Choroid plexus epithelial cell (primary cell): ENCODE results near the gene PITPNM2.

Experiments
- DNase-seq: peaks from one replicate; pipeline ENCODE4 v3.0.0-alpha.2; 2010; ENCODE audit warnings: low read depth
- H3K4me3 ChIP-seq: 2 replicates; pipeline ENCODE4 v1.5.1; 2011; ENCODE audit warnings: low read depth, mild to moderate bottlenecking, control low read depth, low read length, moderate library complexity
- CTCF ChIP-seq: conservative IDR thresholded peaks from 2 replicates; pipeline ENCODE4 v1.5.1; 2011; ENCODE audit warnings: low read depth, mild to moderate bottlenecking, control low read depth, inconsistent platforms, low read length, moderate library complexity

Gene PITPNM2

GRCh38 chr12:123165537-123165936, 14.6 kb upstream of the PITPNM2 start:
- H3K4me3 ChIP-seq = no peak overlapping the region
- no peak for TF ChIP-seq CTCF
- no peak for DNase-seq

- no peak for DNase-seq
- H3K4me3 ChIP-seq = no peak overlapping the region
These were observed 13.9 kb upstream of the PITPNM2 start for GRCh38 chr12:123164710-123165261.

GRCh38 chr12:123164222-123164621, 13.3 kb upstream of the PITPNM2 start:
- no peak for TF ChIP-seq CTCF
- DNase-seq = no peak

More at GRCh38 chr12:123164710-123165261, 13.9 kb upstream of the PITPNM2 start:
- no peak for TF ChIP-seq CTCF

GRCh38 chr12:123163227-123163626, 12.3 kb upstream of the PITPNM2 start:
- no peak for TF ChIP-seq CTCF
- H3K4me3 ChIP-seq = no peak overlapping the region
- DNase-seq = no peak

More at GRCh38 chr12:123164222-123164621, 13.3 kb upstream of the PITPNM2 start:
- H3K4me3 ChIP-seq = no peak overlapping the region

DNA sequence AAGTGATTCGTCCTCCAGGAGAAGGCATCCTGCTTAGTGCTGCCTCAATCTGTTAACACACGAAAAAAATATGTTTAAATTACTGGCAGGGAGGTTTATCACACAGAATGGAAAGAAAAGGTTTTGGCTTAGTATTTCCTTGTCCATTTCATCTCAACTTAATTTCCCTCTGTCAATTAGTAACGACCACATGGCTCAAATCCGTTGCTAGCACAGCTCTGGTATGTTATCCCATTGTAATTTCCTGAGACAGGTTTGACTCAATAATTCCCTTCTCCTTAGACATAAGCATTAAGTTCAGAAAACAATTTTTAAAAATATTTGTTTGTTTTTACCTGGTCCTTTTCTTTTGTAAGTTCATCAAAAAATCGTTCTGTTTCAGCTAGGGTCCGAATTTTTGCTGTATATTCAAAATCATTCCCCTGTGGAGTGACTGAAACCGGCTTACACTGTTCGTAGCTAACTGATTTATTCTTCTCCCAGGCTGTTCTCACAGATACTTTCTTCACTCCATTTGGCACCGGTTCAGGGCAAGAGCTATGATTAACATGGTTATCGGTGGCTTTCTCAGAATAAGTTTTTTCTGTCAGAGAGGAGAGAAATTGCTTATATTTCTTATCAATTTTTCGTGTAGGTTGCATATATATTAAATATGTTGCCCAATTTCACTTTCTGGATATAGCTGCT, 10.1 kb upstream of the PITPNM2 start:
- TF ChIP-seq CTCF = no peak
- peak; percentile 23 for DNase-seq
- H3K4me3 ChIP-seq = no peak overlapping the region

DNA sequence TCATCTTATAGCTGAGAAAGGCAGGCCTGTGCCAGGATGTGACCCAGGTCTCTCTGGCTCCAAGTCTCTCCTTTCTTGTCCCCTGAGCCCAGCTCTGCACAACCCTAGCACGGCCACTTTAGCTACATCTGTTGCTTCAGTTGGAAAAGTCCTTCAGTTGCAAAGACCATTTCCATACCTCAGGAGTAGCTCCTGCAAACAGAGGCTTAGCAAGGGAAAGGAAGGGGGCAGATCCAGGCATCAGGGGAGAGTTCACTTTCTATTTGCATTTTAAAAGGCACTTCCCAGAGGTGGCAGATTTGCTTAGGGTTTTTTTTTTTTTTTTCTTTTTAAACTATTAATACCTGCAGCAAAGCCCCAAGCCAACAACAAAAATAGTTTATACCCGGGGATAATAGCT, 3.0 kb upstream of the PITPNM2 start:
- no peak for DNase-seq
- H3K4me3 ChIP-seq = no peak overlapping the region
- no peak for TF ChIP-seq CTCF

DNA sequence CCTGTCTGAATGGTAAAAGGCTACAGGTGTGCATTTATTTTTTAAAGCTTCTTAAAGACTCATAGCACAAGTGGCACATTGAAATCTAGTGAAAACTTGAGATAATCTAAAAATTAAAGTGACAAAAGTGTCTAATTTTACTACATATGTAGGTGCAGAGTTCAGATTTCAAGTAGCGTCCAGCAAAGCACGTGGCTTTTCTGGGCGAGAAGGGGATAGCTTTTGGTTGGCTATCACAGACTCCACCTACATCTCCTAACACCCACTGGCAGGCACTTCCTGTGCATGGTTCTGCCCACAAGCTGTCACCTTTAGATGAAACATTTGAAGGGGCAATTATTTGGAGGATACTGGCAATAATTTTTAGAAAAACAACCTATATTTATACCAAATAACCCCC, 1.9 kb upstream of the PITPNM2 start:
- no peak overlapping the region for H3K4me3 ChIP-seq
- no peak for TF ChIP-seq CTCF
- no peak for DNase-seq
